DMS153 (cell line): ENCODE measurements around the gene SLC43A3.

ENCODE experiments used
- DNase-seq: peaks from one replicate; lab custom pipeline; 2025; lab: John Stamatoyannopoulos, UW

The SLC43A3 gene

DNA sequence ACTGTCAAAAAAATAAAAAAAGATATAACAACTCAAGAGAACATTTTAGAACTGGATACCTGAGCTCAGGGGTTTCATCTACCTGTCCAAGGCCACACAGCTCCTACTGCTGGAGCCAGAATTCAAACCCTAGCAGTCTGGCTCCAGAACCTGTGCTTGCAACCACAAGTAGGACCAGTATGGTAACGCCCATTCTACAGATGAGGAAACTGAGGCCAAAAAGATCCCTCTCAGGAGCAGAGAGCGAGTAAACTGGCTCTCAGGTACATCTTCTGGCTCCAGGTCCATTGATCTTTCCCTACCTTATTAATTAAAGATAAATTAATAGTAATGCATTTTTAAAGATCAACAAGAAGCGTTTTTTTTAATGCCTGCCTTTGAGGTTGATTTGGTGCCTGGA lies 69.6 kb downstream of the SLC43A3 start:
- DNase-seq, result no peak
